ENCODE measurements around the gene RAB6B.

DNA sequence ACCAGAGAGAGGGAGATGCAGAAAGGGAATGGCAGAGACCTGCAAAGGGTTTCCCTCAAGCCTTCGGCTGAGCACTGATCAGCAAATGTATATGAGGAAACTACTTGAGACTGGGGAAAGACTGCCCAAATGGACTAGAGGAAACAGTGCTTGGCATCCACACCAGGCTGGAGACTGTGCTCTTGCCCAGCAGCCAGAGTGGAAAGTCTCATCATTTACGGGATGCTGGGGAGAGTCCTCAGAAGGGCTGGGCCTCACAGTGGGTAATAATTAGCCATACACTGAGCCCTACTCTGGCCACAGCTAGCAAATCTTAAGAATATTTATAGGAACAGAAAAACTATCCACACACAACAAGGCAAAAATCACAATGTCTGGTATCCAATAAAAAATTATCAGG is 18.5 kb downstream of the RAB6B start:
- TF ChIP-seq ZNF274 (IDR thresholded peaks at IDR 0.05; ENCODE audit: low read depth, low read length) (no peak), SUZ12 (IDR thresholded peaks at IDR 0.05; ENCODE audit: extremely low read depth, insufficient read depth, insufficient read length) (no peak), YY1 (IDR thresholded peaks at IDR 0.05; ENCODE audit: insufficient read depth, insufficient read length) (no peak)
